Uterus (tissue), 2 donors: ENCODE results near the gene PLPP6.

Experiments
- CTCF ChIP-seq, 4 experiments: fragments of 200-600 bp in 2 of 4; fragments of 450-650 bp in 2 of 4; sonication (generic) in 2 of 4; IDR thresholded peaks; one replicate each; pipeline ENCODE4 v1.5.1; 2016 to 2019; ENCODE audit warnings: antibody characterized with exemption in 4 of 4, mild to moderate bottlenecking in 2 of 4, moderate library complexity in 1 of 4
- POLR2A ChIP-seq, 2 donors: fragments of 450-650 bp; IDR thresholded peaks; one replicate each; pipeline ENCODE4 v1.6.1; 2016; ENCODE audit warnings: antibody characterized with exemption in 2 of 2, mild to moderate bottlenecking in 1 of 2, moderate library complexity in 1 of 2

GRCh38 chr9:4701526-4701925 lies 39.4 kb downstream of the PLPP6 start:
- TF ChIP-seq POLR2A (IDR thresholded peaks at IDR 0.05) (no peak), CTCF (IDR thresholded peaks at IDR 0.05) (no peak)
